Measurements from ENCODE around the gene RNF223. TPM values are rescaled to one million over a fixed set of nuclear protein-coding genes. Genes with fewer than 3 reads are reported as not detected.

RNF223 gene
- total and polyA plus RNA-seq, 2 of the 8 experiments (the other 6 are each of a cell fraction or from before 2014, with no cell fraction given) = not detected

DNA sequence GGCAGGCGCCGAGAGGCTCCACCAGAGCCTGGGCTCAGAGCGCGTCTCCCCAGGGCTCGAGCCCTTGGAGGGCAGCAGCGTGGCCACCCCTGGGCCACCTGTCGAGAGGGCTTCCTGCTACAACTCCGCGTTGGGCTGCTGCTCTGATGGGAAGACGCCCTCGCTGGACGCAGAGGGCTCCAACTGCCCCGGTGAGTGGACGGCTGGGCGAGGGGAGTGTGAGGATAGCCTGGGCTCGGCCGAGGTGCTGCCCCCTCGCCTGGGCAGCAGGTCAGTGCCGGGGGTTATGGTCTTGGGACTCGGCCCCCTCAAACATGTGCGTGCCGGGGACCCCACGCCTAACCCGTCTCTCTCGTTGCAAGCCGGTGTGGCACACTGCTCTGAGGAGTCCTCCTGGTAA lies 27.3 kb downstream of the RNF223 start:
- Histone ChIP-seq H3K4me2 (ENCODE audit: insufficient read depth in 1 of 2, low read depth in 2 of 2, low read length in 2 of 2) (no peak overlapping the region), H2BK5ac (ENCODE audit: low read depth, low read length) (no peak overlapping the region), H3K4ac (replicated peaks; ENCODE audit: insufficient read length, low read depth, low read length) (no peak overlapping the region), H4K91ac (replicated peaks; ENCODE audit: insufficient read length, low read length) (no peak overlapping the region), H2AK5ac (ENCODE audit: low read depth, low read length) (no peak overlapping the region), H2BK120ac (replicated peaks; ENCODE audit: low read depth, low read length) (no peak overlapping the region), H3K4me1 (replicated peaks in 1 of 4; ENCODE audit: control insufficient read depth in 3 of 4, insufficient read depth in 4 of 4, low read length in 3 of 4) (no peaks in the 10 kb centered on the region), H2BK12ac (ENCODE audit: low read depth, low read length) (no peak overlapping the region), H3K9ac (replicated peaks in 1 of 4; ENCODE audit: extremely low read depth in 1 of 4, low read depth in 3 of 4, low read length in 3 of 4) (no peak overlapping the region), H3K14ac (ENCODE audit: insufficient read length) (no peak overlapping the region), H2AFZ (ENCODE audit: low read length) (no peak overlapping the region), H3K79me1 (ENCODE audit: low read depth, low read length) (peaks cover 3% of the 10 kb centered on the region; the same call in 1 of the 2 replicates), H3K79me2 (ENCODE audit: control insufficient read depth in 1 of 2, insufficient read depth in 2 of 2, low read length in 2 of 2) (no peaks in the 10 kb centered on the region), H3K9me3 (ENCODE audit: insufficient read depth in 2 of 2, low read depth in 1 of 2, low read length in 1 of 2) (no peaks in the 10 kb centered on the region), H3K23ac (ENCODE audit: insufficient read length) (no peak overlapping the region), H3K18ac (ENCODE audit: extremely low read depth, low read length) (no peak overlapping the region), H3K36me3 (ENCODE audit: control insufficient read depth in 2 of 4, insufficient read depth in 4 of 4, low read length in 3 of 4) (peaks cover 6 to 81% (median 28%) of the 10 kb centered on the region in 4 experiments), H3K27me3 (replicated peaks in 1 of 4; ENCODE audit: control insufficient read depth in 3 of 4, extremely low read depth in 1 of 4, insufficient read depth in 3 of 4, low read length in 3 of 4) (no peaks in the 10 kb centered on the region), H2BK20ac (ENCODE audit: low read length) (no peak overlapping the region), H2BK15ac (ENCODE audit: low read length) (no peak overlapping the region), H4K20me1 (replicated peaks in 1 of 2; ENCODE audit: control insufficient read depth in 1 of 2, insufficient read depth in 2 of 2, low read length in 2 of 2) (peaks cover 13 to 23% of the 10 kb centered on the region in 2 experiments), H3K56ac (replicated peaks; ENCODE audit: insufficient read length, low read depth, low read length) (no peak overlapping the region), H4K5ac (ENCODE audit: insufficient read length, low read depth, low read length) (no peak overlapping the region), H3K23me2 (ENCODE audit: low read depth, low read length) (no peaks in the 10 kb centered on the region), H3K4me3 (ENCODE audit: extremely low read depth in 1 of 4, insufficient read depth in 2 of 4, low read depth in 3 of 4, low read length in 4 of 4) (no peak overlapping the region), H4K8ac (ENCODE audit: extremely low read depth, insufficient read depth, low read length) (no peak overlapping the region), H3K27ac (ENCODE audit: low read depth, low read length) (no peak overlapping the region)
- ChIA-PET CTCF (ENCODE audit: partially characterized antibody) (interaction anchor here (1.0 to 2.4 kb wide), 2 partner anchors 11 to 17 kb away, joined by 3 to 6 read pairs; no protein-coding TSS in a partner anchor), POLR2A (ENCODE audit: partially characterized antibody) (no interaction called here)
- 96% methylated on average over 21 of the region's 26 CpGs; no CpG with 5 or more reads in 1 of the 2 experiments for WGBS, 2 experiments (ENCODE audit: extremely low coverage in 1 of 2, insufficient coverage in 1 of 2, insufficient read length in 1 of 2, insufficient replicate concordance in 2 of 2, low coverage in 1 of 2, low lambda C conversion rate in 2 of 2, missing lambda C conversion rate in 1 of 2)
- TF ChIP-seq EZH2 (IDR thresholded peaks at IDR 0.05; ENCODE audit: low read depth, low read length, severe bottlenecking) (no peak), SP2 (IDR thresholded peaks at IDR 0.05; ENCODE audit: low read length) (no peak), SIN3A (conservative IDR thresholded peaks at IDR 0.05 in 1 of 2, IDR thresholded peaks at IDR 0.05 in 1 of 2; ENCODE audit: low read depth in 1 of 2, low read length in 2 of 2) (no peak), MAX (IDR thresholded peaks at IDR 0.05) (no peak), JUN (IDR thresholded peaks at IDR 0.05; ENCODE audit: low read depth, low read length) (no peak), SAP30 (IDR thresholded peaks at IDR 0.05; ENCODE audit: insufficient read depth, insufficient replicate concordance, low read length) (no peak), MAFK (IDR thresholded peaks at IDR 0.05; ENCODE audit: low read depth, low read length) (no peak), RFX5 (IDR thresholded peaks at IDR 0.05; ENCODE audit: borderline replicate concordance, low read depth, low read length) (no peak), PHF8 (conservative IDR thresholded peaks at IDR 0.05; ENCODE audit: low read depth, low read length) (no peak), ATF3 (IDR thresholded peaks at IDR 0.05; ENCODE audit: insufficient read depth, low read depth, low read length) (no peak), CBX5 (IDR thresholded peaks at IDR 0.05; ENCODE audit: low read depth, low read length) (no peak)
- no peak for FAIRE-seq
- DNase-seq (ENCODE audit: low read depth in 1 of 2, low spot score in 2 of 2) = no peak

Measured in H1 (cell line).